Renal pelvis (tissue), 4 donors: ENCODE results near the gene NUDT14. TPM values are rescaled to one million over a fixed set of nuclear protein-coding genes. Genes with fewer than 3 reads are reported as not detected.

Experiments
- DNase-seq: peaks from one replicate; pipeline ENCODE4 v3.0.0-alpha.2; 2013
- polyA plus RNA-seq, 3 donors: library from polyadenylated mRNA; unstranded; fragments of 120-200 nt; gene quantifications; one replicate each; pipeline ENCODE4 v1.2.1, GENCODE V29; 2013; ENCODE audit not compliant: insufficient read length in 3 of 3

Gene NUDT14
- polyA plus RNA-seq, 3 donors = 36.6 to 44.0 (median 38.1) TPM

- DNase-seq = no peak
Observed at GRCh38 chr14:105161964-105162668, 19.0 kb downstream of the NUDT14 start.

GRCh38 chr14:105161309-105161708, 19.8 kb downstream of the NUDT14 start:
- DNase-seq = no peak

GRCh38 chr14:105160776-105161175, 20.3 kb downstream of the NUDT14 start:
- DNase-seq = no peak

GRCh38 chr14:105159344-105159743, 21.8 kb downstream of the NUDT14 start:
- DNase-seq = no peak

GRCh38 chr14:105158794-105159193, 22.3 kb downstream of the NUDT14 start:
- DNase-seq = no peak

- DNase-seq = no peak
Observed at GRCh38 chr14:105157872-105158271, 23.2 kb downstream of the NUDT14 start.

- no peak for DNase-seq
Observed at GRCh38 chr14:105156414-105157375, 24.4 kb downstream of the NUDT14 start.

- DNase-seq = no peak
Observed at GRCh38 chr14:105155681-105156413, 25.3 kb downstream of the NUDT14 start.

GRCh38 chr14:105155071-105155651, 26.0 kb downstream of the NUDT14 start:
- DNase-seq = no peak

GRCh38 chr14:105154476-105154871, 26.6 kb downstream of the NUDT14 start:
- no peak for DNase-seq

- DNase-seq = no peak
Observed at GRCh38 chr14:105153739-105154475, 27.2 kb downstream of the NUDT14 start.

- no peak for DNase-seq
Observed at GRCh38 chr14:105153331-105153731, 27.8 kb downstream of the NUDT14 start.

GRCh38 chr14:105152794-105153241, 28.3 kb downstream of the NUDT14 start:
- DNase-seq = no peak

GRCh38 chr14:105151838-105152793, 29.0 kb downstream of the NUDT14 start:
- DNase-seq = no peak

GRCh38 chr14:105151084-105151837, 29.9 kb downstream of the NUDT14 start:
- DNase-seq = no peak

- DNase-seq = no peak
Observed at GRCh38 chr14:105150368-105151083, 30.6 kb downstream of the NUDT14 start.

GRCh38 chr14:105150026-105150367, 31.1 kb downstream of the NUDT14 start:
- DNase-seq = no peak

- DNase-seq = no peak
Observed at GRCh38 chr14:105149146-105149781, 31.8 kb downstream of the NUDT14 start.
